SU-DHL-6 (cell line): ENCODE results near the gene ITIH1.

Source experiments
- H2AFZ ChIP-seq: fragments of 200-600 bp; sonication (generic); 2 replicates; pipeline ENCODE4 v1.6.1; 2014; ENCODE audit warnings: low read depth, mild to moderate bottlenecking, moderate library complexity, mixed read lengths, antibody characterized with exemption, low read length; ENCODE audit not compliant: severe bottlenecking
- H3F3A ChIP-seq: fragments of 200-600 bp; shearing (Covaris generic); 2 replicates; pipeline ENCODE4 v1.6.0; 2016; ENCODE audit warnings: antibody characterized with exemption, mild to moderate bottlenecking; ENCODE audit not compliant: insufficient read depth
- H3K27ac ChIP-seq: fragments of 200-600 bp; sonication (generic); 2 replicates; pipeline ENCODE4 v1.5.1; 2016; ENCODE audit warnings: low read depth, mild to moderate bottlenecking, low read length, moderate library complexity, mixed read lengths
- H3K27me3 ChIP-seq: fragments of 200-600 bp; sonication (generic), shearing (Covaris generic); 2 replicates; pipeline ENCODE4 v1.6.0; 2014; ENCODE audit warnings: mild to moderate bottlenecking, low read length
- H3K36me3 ChIP-seq: fragments of 200-600 bp; sonication (generic); 2 replicates; pipeline ENCODE4 v1.6.1; 2014; ENCODE audit warnings: mild to moderate bottlenecking, low read length, mixed read lengths
- H3K4me2 ChIP-seq: fragments of 300-600, 200-600 bp; shearing (Covaris generic), sonication (generic); 2 replicates; pipeline ENCODE4 v1.6.0; 2014; ENCODE audit warnings: low read length, low read depth, mild to moderate bottlenecking; ENCODE audit not compliant: poor library complexity, severe bottlenecking
- H3K4me3 ChIP-seq: fragments of 200-600 bp; sonication (generic); 2 replicates; pipeline ENCODE4 v1.5.1; 2014; ENCODE audit warnings: antibody characterized with exemption, low read length, mild to moderate bottlenecking, mixed read lengths; ENCODE audit not compliant: insufficient read depth, poor library complexity, severe bottlenecking
- H3K79me2 ChIP-seq: fragments of 200-600 bp; sonication (generic); 2 replicates; pipeline ENCODE4 v1.6.1; 2014; ENCODE audit warnings: mild to moderate bottlenecking, low read length, moderate library complexity; ENCODE audit not compliant: insufficient read depth
- H3K9ac ChIP-seq: fragments of 200-600 bp; sonication (generic); 2 replicates; pipeline ENCODE4 v1.7.0; 2014; ENCODE audit warnings: mild to moderate bottlenecking, low read length
- H3K9me2 ChIP-seq: fragments of 200-600 bp; sonication (generic); replicated peaks from 2 replicates; pipeline ENCODE4 v1.6.1; 2014; ENCODE audit warnings: low read length; ENCODE audit not compliant: insufficient read depth
- H3K9me3 ChIP-seq: fragments of 200-600 bp; sonication (generic); 2 replicates; pipeline ENCODE4 v1.6.1; 2014; ENCODE audit warnings: low read length, mixed read lengths; ENCODE audit not compliant: insufficient read depth
- H4K20me1 ChIP-seq: fragments of 200-600 bp; sonication (generic); 2 replicates; pipeline ENCODE4 v1.6.1; 2014; ENCODE audit warnings: low read depth, mild to moderate bottlenecking, antibody characterized with exemption, low read length, moderate library complexity, mixed read lengths
- EZH2phosphoT487 ChIP-seq: fragments of 200-600 bp; sonication (generic), shearing (Covaris generic); conservative IDR thresholded peaks from 2 replicates; pipeline ENCODE4 v1.6.1; 2018; ENCODE audit warnings: mild to moderate bottlenecking, antibody characterized with exemption, low read length, moderate library complexity, mixed read lengths
- TF ChIP-seq, protein P1 (sequence below): fragments of 200-600 bp; sonication (generic); IDR thresholded peaks from one replicate; pipeline ENCODE4 v1.5.1; 2017; ENCODE audit warnings: antibody characterized with exemption, mild to moderate bottlenecking, low read length, moderate library complexity; ENCODE audit not compliant: insufficient read depth, poor library complexity, severe bottlenecking

The ITIH1 gene

DNA sequence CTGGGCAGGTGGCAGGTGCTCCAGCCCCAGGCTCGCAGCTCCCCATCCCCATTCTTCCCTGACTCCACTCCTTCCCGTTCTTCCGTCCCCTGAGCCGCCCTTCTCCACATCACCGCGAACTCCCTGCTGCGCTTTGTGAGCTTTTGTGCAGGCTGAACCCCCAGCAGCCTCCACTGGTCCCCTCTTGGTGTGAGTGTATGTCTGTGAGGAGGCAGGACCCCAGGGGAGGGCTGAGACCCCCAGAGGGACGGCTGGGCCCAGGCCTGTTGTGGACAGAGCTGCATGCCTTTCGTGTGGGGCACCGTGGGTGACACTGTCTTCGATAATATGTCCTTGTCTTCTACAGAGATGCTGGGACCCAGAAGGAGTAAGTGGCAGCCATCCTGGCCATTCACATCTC is 9.8 kb downstream of the ITIH1 start:
- no peaks in the 10 kb centered on the region for H3K79me2 ChIP-seq
- H3K9me3 ChIP-seq = no peaks in the 10 kb centered on the region
- no peaks in the 10 kb centered on the region for H3K9me2 ChIP-seq
- H3K4me2 ChIP-seq = no peak overlapping the region
- H4K20me1 ChIP-seq = no peaks in the 10 kb centered on the region
- H3K9ac ChIP-seq = no peak overlapping the region
- no peaks in the 10 kb centered on the region for H3K36me3 ChIP-seq
- H3F3A ChIP-seq = no peaks in the 10 kb centered on the region
- TF ChIP-seq, protein P1, sequence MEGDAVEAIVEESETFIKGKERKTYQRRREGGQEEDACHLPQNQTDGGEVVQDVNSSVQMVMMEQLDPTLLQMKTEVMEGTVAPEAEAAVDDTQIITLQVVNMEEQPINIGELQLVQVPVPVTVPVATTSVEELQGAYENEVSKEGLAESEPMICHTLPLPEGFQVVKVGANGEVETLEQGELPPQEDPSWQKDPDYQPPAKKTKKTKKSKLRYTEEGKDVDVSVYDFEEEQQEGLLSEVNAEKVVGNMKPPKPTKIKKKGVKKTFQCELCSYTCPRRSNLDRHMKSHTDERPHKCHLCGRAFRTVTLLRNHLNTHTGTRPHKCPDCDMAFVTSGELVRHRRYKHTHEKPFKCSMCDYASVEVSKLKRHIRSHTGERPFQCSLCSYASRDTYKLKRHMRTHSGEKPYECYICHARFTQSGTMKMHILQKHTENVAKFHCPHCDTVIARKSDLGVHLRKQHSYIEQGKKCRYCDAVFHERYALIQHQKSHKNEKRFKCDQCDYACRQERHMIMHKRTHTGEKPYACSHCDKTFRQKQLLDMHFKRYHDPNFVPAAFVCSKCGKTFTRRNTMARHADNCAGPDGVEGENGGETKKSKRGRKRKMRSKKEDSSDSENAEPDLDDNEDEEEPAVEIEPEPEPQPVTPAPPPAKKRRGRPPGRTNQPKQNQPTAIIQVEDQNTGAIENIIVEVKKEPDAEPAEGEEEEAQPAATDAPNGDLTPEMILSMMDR = no peak
- TF ChIP-seq EZH2phosphoT487 = no peak
- H2AFZ ChIP-seq = no peak overlapping the region
- no peak overlapping the region for H3K27ac ChIP-seq
- H3K4me3 ChIP-seq = no peak overlapping the region
- H3K27me3 ChIP-seq = no peaks in the 10 kb centered on the region

DNA sequence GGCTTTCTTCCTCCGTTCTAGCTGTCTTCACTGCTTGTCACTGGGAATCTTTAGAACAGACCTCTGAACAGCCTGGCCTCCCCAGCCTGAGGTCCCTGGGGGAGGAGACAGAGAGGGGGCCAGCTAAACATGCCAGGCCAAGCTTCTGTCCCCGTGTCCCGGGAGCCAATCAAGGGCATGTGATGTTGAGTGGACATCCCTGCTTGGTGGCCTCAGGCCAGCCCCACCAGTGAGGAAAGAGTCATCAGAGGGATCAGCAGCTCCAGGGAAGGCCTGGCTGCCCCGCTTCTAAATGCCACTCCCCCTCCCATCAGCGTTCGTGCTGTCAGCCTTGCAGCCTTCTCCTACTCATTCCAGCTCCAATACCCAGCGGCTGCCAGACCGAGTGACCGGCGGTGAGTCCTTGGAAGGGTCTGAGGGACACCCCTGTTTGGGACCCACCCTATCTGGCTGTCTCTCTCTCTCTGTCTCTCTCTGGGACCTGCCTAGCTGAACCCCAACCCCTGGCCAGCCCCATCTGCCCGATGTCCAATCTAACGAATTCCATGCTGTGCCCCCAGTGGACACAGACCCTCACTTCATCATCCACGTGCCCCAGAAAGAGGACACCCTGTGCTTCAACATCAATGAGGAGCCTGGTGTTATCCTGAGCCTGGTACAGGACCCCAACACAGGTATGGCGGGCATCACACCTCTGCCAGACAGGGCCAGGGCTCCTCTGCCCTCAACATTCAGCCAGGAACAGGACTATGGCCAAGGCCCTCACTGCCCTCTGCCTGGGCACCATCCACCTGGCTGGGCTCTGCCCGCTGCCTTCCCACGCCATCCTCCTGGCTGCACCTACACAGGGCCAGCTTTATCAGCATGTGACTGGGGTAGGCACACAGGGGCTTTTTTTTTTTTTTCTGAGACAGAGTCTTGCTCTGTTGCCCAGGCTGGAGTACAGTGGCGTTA is 10.6 kb downstream of the ITIH1 start:
- H2AFZ ChIP-seq = no peak overlapping the region

DNA sequence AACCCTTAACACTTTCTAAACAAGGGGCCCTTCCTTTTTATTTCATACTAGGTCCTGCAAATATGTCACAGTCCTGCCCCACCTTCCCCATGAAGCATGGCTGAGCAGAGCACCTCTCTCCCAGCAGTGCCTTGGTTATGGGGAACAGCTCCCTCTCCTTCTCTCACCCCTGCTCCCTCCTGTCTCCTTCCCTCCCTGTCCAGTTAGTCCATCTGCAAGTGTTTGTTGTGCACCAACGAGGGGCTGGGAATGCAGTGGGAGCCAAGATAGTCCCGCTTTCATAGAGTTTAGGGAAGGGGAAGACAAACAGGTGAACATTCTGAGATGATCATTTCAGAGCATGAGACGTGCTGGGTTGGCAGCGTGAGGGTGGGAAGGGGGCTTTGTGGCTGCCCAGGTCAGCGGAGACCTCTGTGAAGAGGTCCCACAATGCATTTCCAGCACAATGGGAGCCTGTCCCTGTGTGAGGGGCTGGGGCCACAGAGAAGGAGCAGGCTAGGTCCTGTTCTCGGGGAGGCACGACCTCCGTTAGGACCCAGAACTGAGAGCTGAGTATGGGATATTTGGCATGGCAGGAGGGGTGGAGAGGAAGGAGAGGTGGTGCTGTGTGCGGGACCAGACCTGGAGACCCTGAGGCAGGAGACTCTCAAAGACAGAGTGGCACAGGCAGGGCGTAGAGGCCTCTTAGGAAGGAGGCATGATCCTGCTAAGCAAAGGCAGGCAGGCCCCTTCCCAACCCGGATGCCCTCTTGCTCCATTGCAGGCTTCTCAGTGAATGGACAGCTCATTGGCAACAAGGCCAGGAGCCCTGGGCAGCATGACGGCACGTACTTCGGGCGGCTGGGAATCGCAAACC is 11.7 kb downstream of the ITIH1 start:
- no peaks in the 10 kb centered on the region for H3K79me2 ChIP-seq
- H3K4me2 ChIP-seq = no peak overlapping the region
- no peaks in the 10 kb centered on the region for H3K9me3 ChIP-seq
- H4K20me1 ChIP-seq = no peaks in the 10 kb centered on the region
- no peaks in the 10 kb centered on the region for H3K36me3 ChIP-seq
- H3K27me3 ChIP-seq = no peaks in the 10 kb centered on the region
- TF ChIP-seq, protein P1 = no peak
- no peak for TF ChIP-seq EZH2phosphoT487
- H3K9me2 ChIP-seq = no peaks in the 10 kb centered on the region
- no peaks in the 10 kb centered on the region for H3F3A ChIP-seq
- no peak overlapping the region for H3K27ac ChIP-seq
- H3K4me3 ChIP-seq = no peak overlapping the region
- H2AFZ ChIP-seq = no peak overlapping the region
- H3K9ac ChIP-seq = no peak overlapping the region

More for the DNA sequence above, 10.6 kb downstream of the ITIH1 start:
- no peaks in the 10 kb centered on the region for H3F3A ChIP-seq
- H3K27me3 ChIP-seq = no peaks in the 10 kb centered on the region
- TF ChIP-seq, protein P1 = no peak
- TF ChIP-seq EZH2phosphoT487 = no peak
- no peaks in the 10 kb centered on the region for H3K79me2 ChIP-seq
- no peak overlapping the region for H3K27ac ChIP-seq
- H3K9me2 ChIP-seq = no peaks in the 10 kb centered on the region
- H4K20me1 ChIP-seq = no peaks in the 10 kb centered on the region
- H3K36me3 ChIP-seq = no peaks in the 10 kb centered on the region
- no peak overlapping the region for H3K9ac ChIP-seq
- H3K4me2 ChIP-seq = no peak overlapping the region
- no peak overlapping the region for H3K4me3 ChIP-seq
- no peaks in the 10 kb centered on the region for H3K9me3 ChIP-seq
